Measurements from ENCODE around the gene KLRC4.

GRCh38 chr12:10361084-10361483 is 48.5 kb downstream of the KLRC4 start:
- TF ChIP-seq, protein P1, sequence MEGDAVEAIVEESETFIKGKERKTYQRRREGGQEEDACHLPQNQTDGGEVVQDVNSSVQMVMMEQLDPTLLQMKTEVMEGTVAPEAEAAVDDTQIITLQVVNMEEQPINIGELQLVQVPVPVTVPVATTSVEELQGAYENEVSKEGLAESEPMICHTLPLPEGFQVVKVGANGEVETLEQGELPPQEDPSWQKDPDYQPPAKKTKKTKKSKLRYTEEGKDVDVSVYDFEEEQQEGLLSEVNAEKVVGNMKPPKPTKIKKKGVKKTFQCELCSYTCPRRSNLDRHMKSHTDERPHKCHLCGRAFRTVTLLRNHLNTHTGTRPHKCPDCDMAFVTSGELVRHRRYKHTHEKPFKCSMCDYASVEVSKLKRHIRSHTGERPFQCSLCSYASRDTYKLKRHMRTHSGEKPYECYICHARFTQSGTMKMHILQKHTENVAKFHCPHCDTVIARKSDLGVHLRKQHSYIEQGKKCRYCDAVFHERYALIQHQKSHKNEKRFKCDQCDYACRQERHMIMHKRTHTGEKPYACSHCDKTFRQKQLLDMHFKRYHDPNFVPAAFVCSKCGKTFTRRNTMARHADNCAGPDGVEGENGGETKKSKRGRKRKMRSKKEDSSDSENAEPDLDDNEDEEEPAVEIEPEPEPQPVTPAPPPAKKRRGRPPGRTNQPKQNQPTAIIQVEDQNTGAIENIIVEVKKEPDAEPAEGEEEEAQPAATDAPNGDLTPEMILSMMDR (conservative IDR thresholded peaks at IDR 0.05; ENCODE audit: low read depth, low read length), result no peak
- TF ChIP-seq EZH2phosphoT487 (IDR thresholded peaks at IDR 0.05; ENCODE audit: borderline replicate concordance, low read length) (no peak), EZH2 (IDR thresholded peaks at IDR 0.05; ENCODE audit: low read length, unreplicated experiment) (no peak)

Data from PC-3 (cell line).